Measurements from ENCODE around the gene FARSA. TPM values are rescaled to one million over a fixed set of nuclear protein-coding genes. Genes with fewer than 3 reads are reported as not detected.
A peak's percentile ranks its signal among the peaks of the same experiment; 100 is the strongest.

FARSA gene
- total and polyA plus RNA-seq, 2 of the 8 experiments (the other 6 are each of a cell fraction or from before 2014, with no cell fraction given) = 61.0 to 103 TPM

- peak; percentile 88 for TF ChIP-seq PHF8 (conservative IDR thresholded peaks at IDR 0.05; ENCODE audit: low read depth, low read length)
- TF ChIP-seq CHD2 (IDR thresholded peaks at IDR 0.05; ENCODE audit: low read length) = no peak
- TF ChIP-seq E2F6 (IDR thresholded peaks at IDR 0.05) = no peak
- no peak for TF ChIP-seq RFX5 (IDR thresholded peaks at IDR 0.05; ENCODE audit: borderline replicate concordance, low read depth, low read length)
- TF ChIP-seq RBBP5 (IDR thresholded peaks at IDR 0.05; ENCODE audit: borderline replicate concordance, low read depth, low read length) = no peak
- no peak for TF ChIP-seq ATF2 (IDR thresholded peaks at IDR 0.05; ENCODE audit: low read length)
- TF ChIP-seq USF2 (IDR thresholded peaks at IDR 0.05; ENCODE audit: low read length) = no peak; the same call in 1 of the 2 replicates
- TF ChIP-seq HDAC2 (IDR thresholded peaks at IDR 0.05; ENCODE audit: borderline replicate concordance in 1 of 2, low read depth in 2 of 2, low read length in 2 of 2) = peak in 1 of 2 experiments; percentile 88; a peak in 1 of 4 replicates
- TF ChIP-seq KDM4A (IDR thresholded peaks at IDR 0.05; ENCODE audit: low read depth, low read length, severe bottlenecking) = no peak
- TF ChIP-seq ATF3 (IDR thresholded peaks at IDR 0.05; ENCODE audit: insufficient read depth, low read depth, low read length) = no peak
- TF ChIP-seq JUN (IDR thresholded peaks at IDR 0.05; ENCODE audit: low read depth, low read length) = no peak
- no peak for TF ChIP-seq RNF2 (IDR thresholded peaks at IDR 0.05; ENCODE audit: borderline replicate concordance, low read depth, low read length, missing control alignments, poor library complexity, severe bottlenecking)
- peak; percentile 38 for TF ChIP-seq SAP30 (IDR thresholded peaks at IDR 0.05; ENCODE audit: insufficient read depth, insufficient replicate concordance, low read length)
- no peak for TF ChIP-seq NRF1 (IDR thresholded peaks at IDR 0.05; ENCODE audit: low read depth, low read length)
- TF ChIP-seq CREB1 (IDR thresholded peaks at IDR 0.05) = peak; percentile 58; the same call in 1 of the 2 replicates
- no peak for TF ChIP-seq SUZ12 (IDR thresholded peaks at IDR 0.05; ENCODE audit: low read length)
- TF ChIP-seq RAD21 (IDR thresholded peaks at IDR 0.05 in 1 of 2, conservative IDR thresholded peaks at IDR 0.05 in 1 of 2; ENCODE audit: low read depth in 2 of 2, low read length in 2 of 2) = no peak; a peak in 1 of 4 replicates
- TF ChIP-seq POLR2AphosphoS5 (IDR thresholded peaks at IDR 0.05; ENCODE audit: low read depth, low read length) = peak; percentile 98
These were observed at the start of gene FARSA (continued) for GRCh38 chr19:12933287-12934072.
